Skin of body (tissue), 2 donors: ENCODE results near the gene SH2D3C. TPM values are rescaled to one million over a fixed set of nuclear protein-coding genes. Genes with fewer than 3 reads are reported as not detected.

Experiments
- DNase-seq: peaks from one replicate; lab custom pipeline; 2025; lab: John Stamatoyannopoulos, UW
- total RNA-seq: library from RNA; depleted of rRNA; stranded (reverse); fragments of >200 nt; gene quantifications from one replicate; pipeline ENCODE4 v1.2.3, GENCODE V29; 2014

The SH2D3C gene
- total RNA-seq, 1 donor from 2014 or later: 5.7 TPM

DNA sequence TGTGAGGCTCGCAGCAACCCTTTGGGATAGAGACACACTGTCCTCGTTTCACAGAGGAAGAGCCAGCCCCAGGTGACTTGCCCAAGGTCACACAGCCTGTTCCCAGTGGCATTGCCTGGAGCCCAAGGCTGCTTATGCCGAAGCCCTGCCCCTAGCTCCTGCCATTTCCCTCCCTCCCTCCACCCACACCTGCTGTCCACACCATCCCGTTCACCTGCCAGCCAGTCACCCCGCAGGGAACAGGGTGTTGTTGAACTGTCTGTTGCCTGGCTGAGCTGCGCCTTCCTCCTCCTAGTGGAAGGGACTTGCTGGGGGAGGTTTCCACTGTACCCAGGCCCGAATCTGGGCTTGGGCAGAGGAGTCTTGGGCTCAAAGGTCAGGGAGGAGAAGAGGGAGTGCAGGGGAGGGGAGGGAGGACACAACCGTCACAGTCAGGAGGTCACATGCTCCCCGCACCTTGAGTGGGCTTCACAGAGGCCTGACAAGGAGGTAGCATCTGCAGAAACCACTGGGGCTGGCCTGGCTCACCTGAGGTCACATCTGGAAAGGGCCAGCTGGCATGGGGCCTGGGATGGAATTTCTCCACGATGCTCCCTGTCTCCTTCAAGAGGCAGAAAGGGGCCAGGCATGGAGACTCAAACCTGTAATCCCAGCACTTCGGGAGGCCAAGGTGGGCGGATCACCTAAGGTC lies 56.3 kb downstream of the SH2D3C start:
- DNase-seq: no peak

DNA sequence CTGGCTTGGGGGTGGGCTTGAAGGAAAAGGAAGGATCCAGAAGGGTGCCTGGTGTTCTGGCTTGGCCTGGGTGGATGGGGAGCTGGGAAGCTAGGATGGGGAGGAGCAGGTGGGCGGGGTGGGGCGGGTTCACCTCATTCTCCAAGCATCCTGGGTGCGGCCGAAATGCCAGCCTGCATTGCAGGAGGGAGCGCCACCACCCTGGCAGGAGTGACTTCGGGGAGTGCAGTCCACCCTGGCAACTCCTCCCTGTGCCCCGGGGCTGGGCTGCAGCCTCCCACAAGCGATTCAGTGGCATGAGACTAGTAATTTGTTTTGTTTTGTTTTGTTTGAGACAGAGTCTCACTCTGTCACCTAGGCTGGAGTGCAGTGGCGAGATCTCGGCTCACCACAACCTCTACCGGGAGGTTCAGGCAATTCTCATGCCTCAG lies 57.1 kb downstream of the SH2D3C start:
- no peak for DNase-seq

DNA sequence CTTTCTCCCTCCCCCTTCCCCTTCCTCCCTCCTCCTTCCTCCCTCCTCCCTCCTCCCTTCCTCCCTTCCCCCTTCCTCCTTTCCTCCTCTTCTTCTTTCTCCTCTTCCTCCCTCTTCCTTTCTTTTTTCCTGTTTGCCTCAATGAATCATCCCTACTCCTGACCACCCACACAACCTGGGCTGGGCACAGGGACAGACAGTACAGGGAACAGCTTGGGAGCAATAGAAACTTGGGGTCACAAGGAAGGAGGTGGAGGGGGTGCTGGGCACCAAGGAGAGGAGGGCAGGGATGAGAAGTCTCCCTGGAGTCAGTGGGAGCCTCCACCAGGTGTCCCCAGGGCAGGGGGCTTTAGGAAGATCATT lies 57.6 kb downstream of the SH2D3C start:
- no peak for DNase-seq

DNA sequence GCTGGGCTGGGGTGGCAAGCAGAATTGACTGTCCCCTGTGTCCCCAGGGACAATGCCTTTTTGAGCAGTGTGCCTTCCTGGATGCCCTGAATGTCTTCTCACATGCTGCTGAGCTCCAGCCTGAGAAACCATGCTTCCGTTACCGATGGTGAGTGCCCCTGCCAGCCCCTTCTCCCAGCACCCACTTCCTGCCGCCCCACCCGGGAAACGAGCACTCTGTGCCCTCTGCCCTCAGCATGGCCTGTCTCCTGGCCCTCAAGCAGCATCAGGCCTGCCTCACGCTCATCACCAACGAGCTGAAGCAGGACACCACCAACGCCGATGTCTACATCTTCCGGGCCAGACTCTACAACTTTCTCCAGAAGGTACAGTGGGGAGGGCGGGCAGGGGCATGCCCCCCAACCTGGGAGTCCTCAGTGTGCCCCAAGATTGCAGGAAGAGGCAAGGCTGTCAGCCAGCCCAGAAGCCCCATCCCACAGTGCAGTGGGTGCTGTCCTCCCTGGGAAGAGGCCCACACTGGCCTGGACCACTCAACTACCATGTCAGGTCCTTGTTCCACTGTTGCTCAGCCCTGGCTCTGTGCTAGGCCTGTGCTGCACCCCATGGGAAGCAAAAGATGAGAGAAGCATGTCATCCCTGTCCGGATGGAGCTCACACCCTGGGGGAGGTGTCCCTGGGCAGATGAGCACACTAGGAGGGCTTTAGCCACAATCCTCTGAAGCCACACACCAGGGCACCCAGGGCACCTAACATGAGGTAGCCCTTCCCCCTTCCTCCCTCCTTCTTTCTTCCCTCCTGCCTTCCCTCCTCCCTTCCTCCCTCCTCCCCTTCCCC lies 58.2 kb downstream of the SH2D3C start:
- DNase-seq: no peak

DNA sequence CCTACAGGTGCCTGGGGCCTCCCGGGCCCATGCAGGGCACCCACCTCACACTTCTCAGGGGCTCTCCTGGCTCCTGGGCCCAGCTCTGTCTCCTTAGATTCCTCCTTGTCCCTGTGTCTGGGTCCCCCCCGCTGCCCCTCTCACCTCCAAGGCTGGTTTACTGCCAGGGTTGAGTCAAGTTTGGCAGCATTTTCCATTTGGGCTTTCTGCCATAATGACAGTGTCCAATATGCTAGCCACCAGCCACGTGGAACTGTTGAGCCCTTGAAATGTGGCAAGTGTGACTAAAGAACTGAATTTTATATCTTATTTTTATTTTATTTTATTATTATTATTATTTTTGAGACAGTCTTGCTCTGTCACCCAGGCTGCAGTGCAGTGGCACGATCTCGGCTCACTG lies 60.7 kb downstream of the SH2D3C start:
- DNase-seq: no peak

DNA sequence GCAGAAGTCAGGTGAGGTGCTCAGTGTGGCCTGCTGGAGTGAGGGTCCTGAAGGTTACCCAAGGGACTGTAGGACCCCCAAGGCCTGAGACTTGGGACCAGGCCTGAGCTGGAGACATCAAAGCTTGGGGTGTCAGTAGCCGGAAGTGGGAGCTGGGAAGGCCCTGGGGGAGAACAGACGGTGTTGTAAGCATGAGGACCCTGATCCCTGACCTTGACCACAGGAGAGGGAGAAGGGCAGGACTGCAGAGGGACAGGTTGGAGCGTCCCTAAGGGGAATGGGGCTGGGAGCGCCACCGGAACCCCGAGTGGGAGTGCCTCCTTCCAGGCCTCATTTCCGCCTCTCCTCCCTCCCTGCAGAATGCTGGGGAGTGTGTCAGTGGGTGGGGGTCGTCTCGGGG lies 62.1 kb downstream of the SH2D3C start:
- no peak for DNase-seq

DNA sequence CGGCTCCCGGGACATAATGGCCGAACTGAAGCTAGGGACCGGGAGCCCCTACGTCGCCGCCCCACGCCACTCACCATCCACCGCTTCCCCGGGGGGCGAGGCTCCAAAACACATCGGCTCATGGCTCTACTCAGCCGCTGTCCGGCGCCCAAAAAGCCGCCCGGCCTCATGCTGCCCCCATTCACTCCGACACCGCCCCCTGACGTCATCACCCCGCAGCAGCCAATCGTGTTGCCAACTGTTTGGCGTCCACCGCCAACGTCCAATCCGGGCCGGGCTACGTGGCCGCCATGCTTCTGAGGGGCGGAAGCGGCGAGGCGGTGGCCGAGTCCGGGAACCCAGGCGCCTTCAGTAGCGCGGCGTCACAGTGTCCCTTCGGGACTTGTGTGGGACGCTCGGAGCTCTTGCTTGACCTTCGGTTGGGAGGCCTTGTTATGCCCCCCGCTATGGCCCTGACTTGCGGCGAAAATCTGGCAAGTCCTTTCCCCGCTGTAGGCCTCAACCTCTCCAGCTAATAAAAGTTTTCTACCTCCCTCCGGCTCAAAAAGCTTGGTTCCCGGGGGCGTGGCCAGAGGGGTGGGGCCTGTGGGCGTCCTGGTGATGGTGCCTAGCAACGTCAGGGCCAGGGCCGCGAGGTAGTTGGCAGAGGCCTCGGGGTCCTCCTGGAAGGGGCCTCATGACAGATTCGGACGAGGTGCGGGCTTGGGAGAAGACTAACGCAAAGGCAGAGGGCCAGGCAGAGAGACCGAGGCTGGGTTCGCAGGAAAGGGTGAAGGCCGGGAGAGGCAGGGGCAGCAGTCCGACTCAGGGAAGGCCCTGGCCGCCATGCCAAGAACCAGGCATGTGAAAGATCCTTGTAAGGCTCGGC lies 62.8 kb downstream of the SH2D3C start, which contains the start of the genes PTRH1 and TTC16:
TSS of gene PTRH1 (minus strand) at position 194 of the 868 bp plus-strand sequence. CDS start at position 170, 24 bp downstream.
TSS of gene TTC16 (plus strand) at position 610 of the 868 bp plus-strand sequence. CDS start at position 677, 67 bp downstream.
- DNase-seq: peak; percentile 92

DNA sequence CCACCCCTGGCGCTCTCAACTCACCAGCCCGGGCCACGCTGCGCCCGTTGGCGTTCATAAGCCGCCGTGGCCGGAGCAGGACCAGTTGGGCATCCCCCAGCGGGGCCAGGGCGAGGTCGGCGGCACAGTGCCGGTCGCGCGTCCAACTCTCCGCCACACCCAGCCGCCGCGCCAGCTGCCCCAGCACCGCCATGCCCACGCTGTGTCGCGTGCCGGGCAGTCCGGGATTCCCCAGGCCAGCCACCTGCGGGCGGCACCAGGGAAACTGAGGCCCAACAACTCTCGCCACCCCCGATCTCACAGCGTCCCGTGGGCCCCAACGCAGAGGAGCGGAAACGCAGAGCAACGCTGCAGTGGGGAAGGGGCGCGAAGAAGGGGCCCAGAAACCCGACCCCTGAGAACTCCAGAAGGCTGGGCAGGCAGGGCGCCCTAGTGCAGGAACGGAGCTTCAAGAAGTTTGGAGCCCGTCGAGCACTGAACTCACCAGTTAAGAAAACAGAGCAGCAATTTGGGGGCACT lies 63.5 kb downstream of the SH2D3C start:
- DNase-seq: no peak

DNA sequence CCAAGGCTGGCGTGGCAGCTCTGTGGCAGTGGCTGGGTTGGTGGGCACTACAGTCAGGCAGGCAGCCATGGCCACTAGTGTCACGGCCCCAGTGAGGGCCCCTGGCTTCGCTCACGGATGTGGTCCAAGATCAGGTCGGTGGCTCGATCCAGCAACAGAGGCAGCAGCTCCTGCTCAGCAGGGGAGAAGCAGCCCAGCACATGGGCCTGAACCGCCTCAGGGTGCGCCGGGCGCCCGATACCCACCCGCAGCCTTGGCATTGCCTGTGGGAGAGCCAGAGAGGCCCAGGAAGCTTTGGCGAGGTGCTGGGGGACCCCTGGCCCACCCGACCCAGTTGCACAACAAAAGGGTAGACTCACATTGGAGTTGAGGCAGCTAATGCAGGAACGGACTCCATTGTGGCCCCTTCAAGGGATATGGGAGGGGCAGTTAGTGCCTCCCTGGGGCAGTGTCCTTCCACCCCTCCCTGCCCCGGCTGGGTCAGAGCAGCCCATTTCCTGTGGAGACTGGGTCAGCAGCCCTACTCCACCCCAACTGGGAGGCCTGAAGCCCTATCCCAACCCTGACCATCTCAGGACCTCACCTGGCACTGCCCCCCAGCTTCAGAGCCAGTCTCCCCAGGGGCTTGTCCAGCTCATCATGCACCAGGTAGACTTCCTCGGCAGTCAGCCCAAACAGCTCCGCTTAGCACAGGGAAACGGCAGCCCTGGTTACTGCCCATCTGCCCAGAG lies 64.3 kb downstream of the SH2D3C start:
- DNase-seq: no peak

DNA sequence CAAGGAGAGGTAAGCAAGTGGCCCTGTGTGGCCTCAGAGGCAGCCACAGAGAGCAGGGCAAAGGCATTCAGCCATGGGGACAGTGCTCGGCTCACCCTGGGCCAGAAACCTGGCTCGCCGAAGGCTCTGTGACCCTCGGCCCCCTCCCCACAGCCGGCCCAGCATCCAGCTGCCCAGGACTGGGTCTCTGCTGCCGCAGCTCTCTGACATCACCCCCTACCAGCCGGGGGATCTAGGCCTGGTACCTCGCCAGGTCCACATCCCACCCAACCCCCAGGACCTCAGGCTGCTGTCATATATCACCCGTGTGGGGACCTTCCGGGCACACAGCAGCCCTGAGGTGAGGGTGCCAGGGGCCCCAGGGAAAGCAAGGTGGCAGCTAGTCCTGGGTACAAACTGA lies 65.6 kb downstream of the SH2D3C start:
- DNase-seq: no peak

DNA sequence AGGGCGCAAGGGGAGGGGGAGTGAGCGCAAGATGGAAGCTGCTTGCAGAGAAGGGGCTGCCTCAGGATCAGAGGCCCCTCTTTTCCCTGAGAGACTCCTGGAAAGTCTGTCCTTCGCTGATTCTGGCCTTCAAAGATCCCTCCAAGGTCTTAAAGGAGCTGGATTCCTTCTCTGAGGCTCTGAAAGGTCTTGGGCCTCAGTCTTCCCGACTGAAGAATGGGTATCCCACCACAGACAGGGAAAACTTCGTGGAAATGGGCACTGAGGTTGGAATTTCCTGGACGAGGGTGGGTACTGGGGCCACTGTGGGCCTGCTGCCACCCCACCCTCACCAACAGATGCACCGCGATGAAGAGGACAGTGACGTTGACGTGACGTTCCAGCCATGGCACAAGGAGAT lies 66.1 kb downstream of the SH2D3C start:
- DNase-seq: no peak

DNA sequence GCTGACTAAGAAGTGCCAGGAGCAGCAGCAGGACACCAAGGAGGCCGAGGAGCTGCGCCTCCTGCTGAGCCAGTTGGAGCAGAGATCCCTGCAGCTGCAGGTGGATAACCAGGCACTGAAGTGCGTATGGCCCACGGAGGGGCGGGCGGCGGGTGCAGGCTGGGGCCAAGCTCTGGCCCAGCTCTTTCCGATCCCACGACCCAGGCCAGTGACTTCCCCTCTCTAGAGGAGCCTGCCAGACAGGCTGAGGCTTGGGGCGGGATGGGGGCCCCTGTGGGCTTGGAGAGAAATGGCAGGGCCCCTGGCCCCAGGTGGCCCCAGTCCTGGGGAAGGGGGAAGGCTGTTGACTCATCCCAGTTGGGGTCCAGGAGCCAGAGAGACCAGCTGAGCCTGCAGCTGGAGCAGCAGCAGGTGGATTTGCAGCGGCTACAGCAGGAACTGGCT lies 66.6 kb downstream of the SH2D3C start:
- DNase-seq: no peak

DNA sequence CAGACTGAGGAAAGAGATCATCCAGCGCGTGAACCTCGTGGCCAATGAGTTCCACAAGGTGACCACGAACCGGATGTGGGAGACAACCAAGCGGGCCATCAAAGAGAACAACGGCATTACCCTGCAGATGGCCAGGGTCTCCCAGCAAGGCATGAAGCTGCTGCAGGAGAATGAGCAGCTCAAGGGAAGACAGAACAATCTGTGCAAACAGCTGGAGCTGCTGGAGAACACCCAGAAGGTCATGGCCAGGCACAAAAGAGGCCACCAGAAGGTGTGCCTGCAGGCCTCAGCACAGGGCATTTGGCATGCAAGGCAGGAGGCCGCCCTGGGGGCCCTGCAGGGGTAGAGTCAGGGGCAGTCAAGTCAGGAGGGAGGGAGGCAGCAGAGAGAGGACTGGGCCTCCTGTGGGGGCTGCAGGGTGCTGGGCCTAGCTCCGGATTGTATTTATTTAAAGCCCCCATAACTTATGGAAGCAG lies 67.2 kb downstream of the SH2D3C start:
- DNase-seq: no peak

DNA sequence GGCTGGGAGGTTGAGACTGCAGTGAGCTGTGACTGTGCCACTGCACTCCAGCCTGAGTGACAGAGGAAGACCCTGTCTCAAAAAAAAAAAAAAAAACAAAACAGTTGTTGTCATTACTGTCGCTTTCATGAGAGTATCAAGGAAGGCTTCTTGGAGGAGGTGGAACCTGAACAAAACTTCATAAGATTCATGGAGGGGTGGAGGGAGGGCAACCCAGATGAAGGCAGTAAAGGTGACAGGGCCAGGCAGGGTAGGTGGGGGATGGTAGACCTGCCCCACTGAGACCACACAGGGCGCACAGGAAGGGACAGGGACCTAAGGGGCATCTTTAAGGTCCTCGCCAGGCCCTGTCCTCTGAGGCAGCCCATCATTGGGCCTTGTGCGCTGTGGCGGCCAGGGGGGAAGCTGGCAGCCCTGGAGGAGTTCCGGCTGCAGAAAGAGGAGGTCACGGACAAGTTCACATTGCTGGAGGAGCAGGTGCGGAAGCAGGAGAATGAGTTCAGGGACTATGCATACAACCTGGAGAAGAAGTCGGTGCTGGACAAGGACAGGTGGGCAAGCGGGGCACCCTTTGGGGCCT lies 68.2 kb downstream of the SH2D3C start:
- DNase-seq: no peak

DNA sequence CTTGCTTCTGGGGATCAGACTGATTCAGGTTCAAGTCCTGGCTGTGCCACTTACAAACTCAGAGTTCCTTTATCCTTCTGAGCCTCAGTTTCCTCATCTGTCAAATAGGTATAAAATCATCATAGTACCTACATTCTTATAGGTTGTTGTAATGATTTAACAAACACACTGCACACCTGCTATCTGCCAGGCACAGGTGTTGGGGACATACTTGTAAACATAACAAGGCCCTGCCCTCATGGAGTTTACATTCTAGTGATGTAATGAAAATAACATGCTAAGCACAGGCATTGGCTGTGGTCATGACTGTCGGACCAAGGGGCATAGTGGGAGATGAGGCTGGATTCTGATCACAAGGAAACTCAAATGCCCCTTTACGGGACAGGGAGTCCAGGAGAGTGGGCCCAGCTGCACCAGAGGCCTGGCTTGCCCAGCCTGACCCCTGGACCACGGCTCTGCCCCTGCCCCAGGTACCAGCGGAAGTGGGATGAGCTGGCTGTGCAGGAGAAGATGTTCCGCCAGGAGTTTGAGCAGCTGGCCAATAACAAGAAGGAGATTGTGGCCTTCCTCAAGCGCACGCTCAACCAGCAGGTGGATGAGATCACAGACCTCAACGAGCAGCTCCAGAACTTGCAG lies 69.4 kb downstream of the SH2D3C start:
- no peak for DNase-seq

DNA sequence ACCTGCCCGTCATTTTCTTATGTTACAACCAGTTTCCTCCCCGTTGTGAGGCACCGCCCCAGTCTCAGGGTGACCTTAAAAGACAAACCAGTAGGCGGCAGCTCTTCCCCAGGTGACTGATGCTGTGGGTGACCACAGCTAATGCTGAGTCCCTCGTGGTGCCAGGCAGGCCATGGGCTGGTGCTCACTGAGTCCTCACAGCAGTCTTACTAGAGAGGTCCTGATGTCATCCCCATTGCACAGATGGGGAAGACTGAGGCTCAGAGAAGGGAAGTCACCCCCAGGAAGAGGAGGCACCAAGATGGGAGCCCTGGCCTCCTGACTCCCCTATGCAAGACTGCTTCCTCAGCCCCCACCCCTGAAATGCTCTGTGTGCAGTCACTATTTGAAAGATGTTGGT lies 70.7 kb downstream of the SH2D3C start:
- DNase-seq: no peak

DNA sequence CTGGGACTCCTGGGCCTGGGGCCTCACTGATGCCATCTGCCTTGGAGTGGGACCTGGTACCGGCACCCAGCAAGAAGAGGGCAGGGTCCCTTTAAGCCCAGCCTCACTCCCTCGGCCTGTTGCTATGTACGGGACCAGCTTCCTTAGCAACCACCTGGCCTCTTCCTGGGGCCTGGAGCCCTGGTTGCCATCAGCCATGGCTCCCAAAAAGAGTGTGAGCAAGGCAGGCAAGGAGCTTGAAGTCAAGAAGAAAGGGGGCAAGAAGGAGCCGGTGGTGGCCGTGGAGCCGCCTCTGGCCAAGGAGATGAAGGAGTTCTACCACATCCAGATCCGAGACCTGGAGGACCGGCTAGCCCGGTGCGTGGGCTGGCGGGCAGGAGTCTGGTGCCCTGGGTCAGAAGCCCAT lies 71.6 kb downstream of the SH2D3C start, which contains the start of gene CFAP157:
TSS of gene CFAP157 (plus strand) at position 153 of the 406 bp plus-strand sequence. CDS start at position 197, 44 bp downstream.
- no peak for DNase-seq

DNA sequence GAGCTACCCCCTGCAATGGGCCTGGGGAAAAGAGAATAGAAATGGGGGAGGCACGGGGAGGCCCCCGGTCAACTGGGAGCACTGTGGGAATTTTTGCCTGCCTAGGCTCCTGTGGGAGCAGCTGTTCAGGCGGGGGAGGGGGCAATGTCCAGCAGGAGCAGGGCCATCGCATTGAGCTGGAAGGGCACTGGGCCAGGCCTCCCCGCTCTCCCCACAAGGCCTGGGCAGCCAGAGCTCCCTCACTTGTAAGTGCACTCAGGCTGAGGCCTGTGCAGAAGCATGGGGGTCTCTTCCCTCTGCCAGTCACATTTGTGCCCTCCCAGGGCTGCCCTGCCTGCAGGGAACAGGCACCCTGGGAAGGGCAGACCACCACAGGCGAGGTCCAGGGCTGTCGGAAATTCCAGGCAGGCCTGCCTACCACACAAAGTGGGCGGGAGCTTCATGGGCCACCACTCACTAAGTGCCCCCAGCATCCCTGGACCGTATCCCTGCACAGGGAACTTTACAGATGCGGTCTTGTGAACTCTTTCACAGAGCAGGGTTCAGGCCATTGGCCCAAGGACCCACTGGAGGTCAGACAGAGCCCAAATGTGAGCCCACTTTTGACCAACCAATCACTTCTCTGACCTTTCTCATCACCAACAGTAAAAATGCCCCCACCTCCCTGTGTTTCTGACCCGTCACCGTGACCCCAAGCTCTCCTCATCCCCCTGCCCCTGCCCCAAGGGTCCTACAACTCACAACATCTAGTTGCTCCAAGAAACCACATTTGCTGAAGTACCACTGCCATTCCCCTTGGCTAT lies 72.7 kb downstream of the SH2D3C start:
- DNase-seq: no peak
